ENCODE data around the gene ZNF675.
"Not testable (repeated sequence)": the region's sequence is repeated elsewhere in the genome, so short reads cannot be mapped to it uniquely, and the experiment has no call there.

Gene ZNF675

DNA sequence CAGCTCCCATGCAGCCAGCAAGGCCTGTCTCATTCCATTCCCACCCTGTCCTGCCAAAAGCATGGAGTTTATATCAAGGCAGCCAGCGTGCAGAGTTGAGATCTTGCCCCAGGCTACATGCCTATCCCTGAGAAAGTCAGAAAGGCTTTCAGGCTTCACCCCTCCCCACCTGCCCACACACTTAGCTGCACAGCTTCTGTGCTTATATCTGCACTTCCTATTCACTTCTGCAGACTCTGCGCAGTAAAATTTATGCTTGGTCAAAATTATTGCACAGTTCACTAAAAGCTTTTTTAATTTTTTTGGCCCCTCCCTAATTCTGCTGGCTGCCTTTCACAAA is 12.5 kb upstream of the ZNF675 start:
- no peak for TF ChIP-seq EZH2phosphoT487 (IDR thresholded peaks at IDR 0.05; ENCODE audit: borderline replicate concordance)
- TF ChIP-seq, protein P1, sequence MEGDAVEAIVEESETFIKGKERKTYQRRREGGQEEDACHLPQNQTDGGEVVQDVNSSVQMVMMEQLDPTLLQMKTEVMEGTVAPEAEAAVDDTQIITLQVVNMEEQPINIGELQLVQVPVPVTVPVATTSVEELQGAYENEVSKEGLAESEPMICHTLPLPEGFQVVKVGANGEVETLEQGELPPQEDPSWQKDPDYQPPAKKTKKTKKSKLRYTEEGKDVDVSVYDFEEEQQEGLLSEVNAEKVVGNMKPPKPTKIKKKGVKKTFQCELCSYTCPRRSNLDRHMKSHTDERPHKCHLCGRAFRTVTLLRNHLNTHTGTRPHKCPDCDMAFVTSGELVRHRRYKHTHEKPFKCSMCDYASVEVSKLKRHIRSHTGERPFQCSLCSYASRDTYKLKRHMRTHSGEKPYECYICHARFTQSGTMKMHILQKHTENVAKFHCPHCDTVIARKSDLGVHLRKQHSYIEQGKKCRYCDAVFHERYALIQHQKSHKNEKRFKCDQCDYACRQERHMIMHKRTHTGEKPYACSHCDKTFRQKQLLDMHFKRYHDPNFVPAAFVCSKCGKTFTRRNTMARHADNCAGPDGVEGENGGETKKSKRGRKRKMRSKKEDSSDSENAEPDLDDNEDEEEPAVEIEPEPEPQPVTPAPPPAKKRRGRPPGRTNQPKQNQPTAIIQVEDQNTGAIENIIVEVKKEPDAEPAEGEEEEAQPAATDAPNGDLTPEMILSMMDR (conservative IDR thresholded peaks at IDR 0.05; ENCODE audit: low read length) = no peak
- H3K9me2 ChIP-seq (replicated peaks; ENCODE audit: low read depth, low read length) = no peaks in the 10 kb centered on the region
- no peaks in the 10 kb centered on the region for H3K27me3 ChIP-seq (ENCODE audit: insufficient read depth, low read length, poor library complexity, severe bottlenecking)
- no peak overlapping the region for H3K4me3 ChIP-seq (ENCODE audit: low read length, poor library complexity, severe bottlenecking)
- no peak overlapping the region for H3K9ac ChIP-seq (ENCODE audit: low read depth, low read length, poor library complexity, severe bottlenecking)
- no peaks in the 10 kb centered on the region for H3K9me3 ChIP-seq (ENCODE audit: insufficient read depth, low read depth, low read length)
- H4K20me1 ChIP-seq (ENCODE audit: insufficient read depth, low read length, poor library complexity, severe bottlenecking) = no peaks in the 10 kb centered on the region
- H3K79me2 ChIP-seq (ENCODE audit: insufficient read depth, low read length) = no peaks in the 10 kb centered on the region
- no peaks in the 10 kb centered on the region for H3K36me3 ChIP-seq (ENCODE audit: insufficient read depth, low read length)
- H3K4me2 ChIP-seq (ENCODE audit: low read depth, low read length, poor library complexity, severe bottlenecking) = no peak overlapping the region
- H2AFZ ChIP-seq (ENCODE audit: low read length) = no peak overlapping the region
- no peaks in the 10 kb centered on the region for H3K4me1 ChIP-seq (ENCODE audit: insufficient read depth, low read length, poor library complexity, severe bottlenecking)
- no peaks in the 10 kb centered on the region for H3F3A ChIP-seq (ENCODE audit: low read depth)

DNA sequence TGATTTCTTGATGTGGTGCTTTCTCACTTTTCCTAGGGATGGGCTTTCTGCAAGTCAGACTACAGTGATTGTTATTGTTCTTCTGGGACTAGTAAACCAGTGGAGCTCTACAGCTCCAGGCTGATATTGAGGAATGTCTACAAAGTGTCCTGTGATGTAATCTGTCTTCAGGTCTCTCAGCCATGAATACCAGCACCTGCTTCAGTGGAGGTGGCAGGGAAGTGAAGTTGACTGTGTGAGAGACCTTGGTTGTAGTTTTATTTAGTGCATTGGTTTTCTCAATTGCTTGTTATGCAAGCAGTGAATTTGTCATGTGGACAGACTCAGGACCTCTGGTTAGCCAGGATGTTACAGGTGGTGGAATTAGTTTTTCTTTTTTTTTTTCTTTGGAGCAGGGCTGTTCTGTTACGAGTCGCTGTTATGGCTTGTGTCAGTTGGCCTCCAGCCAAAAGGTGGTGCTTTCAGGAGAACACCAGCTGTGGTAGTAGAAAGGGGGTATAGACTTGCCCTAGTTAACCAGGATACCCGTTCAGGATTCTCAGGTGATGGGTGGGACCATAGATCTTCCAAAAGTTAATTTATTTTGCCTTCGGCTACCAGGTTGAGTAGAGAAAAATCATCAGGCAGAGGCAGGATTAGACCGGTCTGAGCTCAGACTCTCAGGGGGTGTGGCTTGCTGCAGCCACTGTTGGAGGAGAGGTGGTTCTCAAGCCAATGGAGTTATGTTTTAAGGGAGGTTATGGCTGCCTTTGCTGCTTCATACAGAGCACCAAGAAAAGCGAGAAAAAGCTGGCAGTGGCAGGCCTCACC is 11.9 kb upstream of the ZNF675 start:
- H3K4me3 ChIP-seq (ENCODE audit: low read length, poor library complexity, severe bottlenecking) = no peak overlapping the region
- H3K79me2 ChIP-seq (ENCODE audit: insufficient read depth, low read length) = no peaks in the 10 kb centered on the region
- H3K4me2 ChIP-seq (ENCODE audit: low read depth, low read length, poor library complexity, severe bottlenecking) = no peak overlapping the region

DNA sequence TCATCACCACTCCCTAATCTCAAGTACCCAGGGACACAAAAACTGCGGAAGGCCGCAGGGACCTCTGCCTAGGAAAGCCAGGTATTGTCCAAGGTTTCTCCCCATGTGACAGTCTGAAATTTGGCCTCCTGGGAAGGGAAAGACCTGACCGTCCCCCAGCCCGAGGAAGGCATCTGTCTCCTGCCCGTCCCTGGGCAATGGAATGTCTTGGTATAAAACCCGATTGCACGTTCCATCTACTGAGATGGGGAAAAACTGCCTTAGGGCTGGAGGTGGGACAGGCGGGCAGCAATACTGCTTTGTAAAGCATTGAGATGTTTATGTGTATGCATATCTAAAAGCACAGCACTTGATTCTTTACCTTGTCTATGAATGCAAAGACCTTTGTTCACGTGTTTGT is 5.9 kb upstream of the ZNF675 start:
- H3K36me3 ChIP-seq (ENCODE audit: insufficient read depth, low read length); H3K9me2 ChIP-seq (replicated peaks; ENCODE audit: low read depth, low read length); H2AFZ ChIP-seq (ENCODE audit: low read length); H3K9ac ChIP-seq (ENCODE audit: low read depth, low read length, poor library complexity, severe bottlenecking); H3K79me2 ChIP-seq (ENCODE audit: insufficient read depth, low read length); H3F3A ChIP-seq (ENCODE audit: low read depth); H4K20me1 ChIP-seq (ENCODE audit: insufficient read depth, low read length, poor library complexity, severe bottlenecking); H3K4me3 ChIP-seq (ENCODE audit: low read length, poor library complexity, severe bottlenecking); H3K9me3 ChIP-seq (ENCODE audit: insufficient read depth, low read depth, low read length); H3K4me2 ChIP-seq (ENCODE audit: low read depth, low read length, poor library complexity, severe bottlenecking); H3K27me3 ChIP-seq (ENCODE audit: insufficient read depth, low read length, poor library complexity, severe bottlenecking); H3K4me1 ChIP-seq (ENCODE audit: insufficient read depth, low read length, poor library complexity, severe bottlenecking): not testable (repeated sequence)

More for the DNA sequence above, 11.9 kb upstream of the ZNF675 start:
- no peaks in the 10 kb centered on the region for H3K36me3 ChIP-seq (ENCODE audit: insufficient read depth, low read length)
- H4K20me1 ChIP-seq (ENCODE audit: insufficient read depth, low read length, poor library complexity, severe bottlenecking) = no peaks in the 10 kb centered on the region
- H3F3A ChIP-seq (ENCODE audit: low read depth) = no peaks in the 10 kb centered on the region
- H3K4me1 ChIP-seq (ENCODE audit: insufficient read depth, low read length, poor library complexity, severe bottlenecking) = no peaks in the 10 kb centered on the region
- H3K9ac ChIP-seq (ENCODE audit: low read depth, low read length, poor library complexity, severe bottlenecking) = no peak overlapping the region
- H2AFZ ChIP-seq (ENCODE audit: low read length) = no peak overlapping the region
- H3K27me3 ChIP-seq (ENCODE audit: insufficient read depth, low read length, poor library complexity, severe bottlenecking) = no peaks in the 10 kb centered on the region
- no peaks in the 10 kb centered on the region for H3K9me2 ChIP-seq (replicated peaks; ENCODE audit: low read depth, low read length)
- H3K9me3 ChIP-seq (ENCODE audit: insufficient read depth, low read depth, low read length) = no peaks in the 10 kb centered on the region
- TF ChIP-seq, protein P1 (conservative IDR thresholded peaks at IDR 0.05; ENCODE audit: low read length) = no peak
- no peak for TF ChIP-seq EZH2phosphoT487 (IDR thresholded peaks at IDR 0.05; ENCODE audit: borderline replicate concordance)

DNA sequence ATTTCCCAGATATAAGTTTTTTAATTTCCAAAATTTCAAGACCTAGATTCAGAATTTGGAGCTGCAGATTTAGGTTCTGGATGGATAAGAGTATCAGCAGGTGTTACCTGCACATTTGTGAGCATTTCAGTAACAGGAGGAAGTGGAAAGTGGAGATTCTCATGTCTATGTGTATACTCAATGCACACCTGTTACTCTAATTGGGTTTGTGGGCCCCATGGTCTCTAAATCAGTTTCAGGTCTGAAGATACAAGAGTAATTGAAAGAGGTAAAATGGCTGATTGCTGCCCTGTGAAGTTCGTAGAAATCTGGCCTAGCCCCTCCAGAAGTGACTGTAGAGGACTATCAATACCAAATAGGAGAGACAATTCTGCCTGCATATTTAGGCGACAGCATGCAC is 13.9 kb downstream of the ZNF675 start:
- no peaks in the 10 kb centered on the region for H3K9me2 ChIP-seq (replicated peaks; ENCODE audit: low read depth, low read length)

DNA sequence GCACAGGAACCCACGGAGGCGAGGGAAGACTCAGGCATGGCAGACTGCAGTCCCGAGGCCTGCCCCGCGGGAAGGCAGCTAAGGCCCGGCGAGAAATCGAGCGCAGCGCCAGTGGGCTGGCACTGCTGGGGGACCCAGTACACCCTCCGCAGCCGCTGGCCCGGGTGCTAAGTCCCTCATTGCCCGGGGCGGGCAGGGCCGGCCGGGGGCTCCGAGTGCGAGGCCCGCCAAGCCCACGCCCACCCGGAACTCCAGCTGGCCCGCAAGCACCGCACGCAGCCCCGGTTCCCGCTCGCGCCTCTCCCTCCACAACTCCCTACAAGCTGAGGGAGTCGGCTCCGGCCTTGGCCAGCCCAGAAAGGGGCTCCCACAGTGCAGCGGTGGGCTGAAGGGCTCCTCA is 18.4 kb downstream of the ZNF675 start:
- H3K9me2 ChIP-seq (replicated peaks; ENCODE audit: low read depth, low read length); H3K4me2 ChIP-seq (ENCODE audit: low read depth, low read length, poor library complexity, severe bottlenecking); H3K9me3 ChIP-seq (ENCODE audit: insufficient read depth, low read depth, low read length); H3F3A ChIP-seq (ENCODE audit: low read depth); H3K27me3 ChIP-seq (ENCODE audit: insufficient read depth, low read length, poor library complexity, severe bottlenecking); H3K4me3 ChIP-seq (ENCODE audit: low read length, poor library complexity, severe bottlenecking); H3K9ac ChIP-seq (ENCODE audit: low read depth, low read length, poor library complexity, severe bottlenecking); H3K4me1 ChIP-seq (ENCODE audit: insufficient read depth, low read length, poor library complexity, severe bottlenecking); H2AFZ ChIP-seq (ENCODE audit: low read length): not testable (repeated sequence)
- peaks cover 35% of the 10 kb centered on the region for H4K20me1 ChIP-seq (ENCODE audit: insufficient read depth, low read length, poor library complexity, severe bottlenecking)
- H3K79me2 ChIP-seq (ENCODE audit: insufficient read depth, low read length) = peaks cover 85% of the 10 kb centered on the region
- H3K36me3 ChIP-seq (ENCODE audit: insufficient read depth, low read length) = peaks cover 41% of the 10 kb centered on the region

More for the DNA sequence above, 13.9 kb downstream of the ZNF675 start:
- no peaks in the 10 kb centered on the region for H3K4me1 ChIP-seq (ENCODE audit: insufficient read depth, low read length, poor library complexity, severe bottlenecking)
- no peaks in the 10 kb centered on the region for H3K27me3 ChIP-seq (ENCODE audit: insufficient read depth, low read length, poor library complexity, severe bottlenecking)
- H3K9ac ChIP-seq (ENCODE audit: low read depth, low read length, poor library complexity, severe bottlenecking) = no peak overlapping the region
- no peak for TF ChIP-seq EZH2phosphoT487 (IDR thresholded peaks at IDR 0.05; ENCODE audit: borderline replicate concordance)
- TF ChIP-seq, protein P1 (conservative IDR thresholded peaks at IDR 0.05; ENCODE audit: low read length) = no peak
- H4K20me1 ChIP-seq (ENCODE audit: insufficient read depth, low read length, poor library complexity, severe bottlenecking) = peaks cover 43% of the 10 kb centered on the region
- peaks cover 12% of the 10 kb centered on the region; the same call in 1 of the 2 replicates for H3K36me3 ChIP-seq (ENCODE audit: insufficient read depth, low read length)
- H3K79me2 ChIP-seq (ENCODE audit: insufficient read depth, low read length) = peaks cover 97% of the 10 kb centered on the region
- no peak overlapping the region for H3K4me3 ChIP-seq (ENCODE audit: low read length, poor library complexity, severe bottlenecking)
- peaks cover 3% of the 10 kb centered on the region; the same call in 1 of the 2 replicates for H3K9me3 ChIP-seq (ENCODE audit: insufficient read depth, low read depth, low read length)
- no peak overlapping the region for H2AFZ ChIP-seq (ENCODE audit: low read length)
- no peak overlapping the region for H3K4me2 ChIP-seq (ENCODE audit: low read depth, low read length, poor library complexity, severe bottlenecking)
- no peaks in the 10 kb centered on the region for H3F3A ChIP-seq (ENCODE audit: low read depth)
